ENCODE results near the gene ARHGEF25. TPM values are rescaled to one million over a fixed set of nuclear protein-coding genes. Genes with fewer than 3 reads are reported as not detected.
A peak's percentile ranks its signal among the peaks of the same experiment; 100 is the strongest.

The ARHGEF25 gene
- total RNA-seq, 1 donor from 2014 or later: 7.0 TPM

- no peak for DNase-seq (ENCODE audit: low read depth)
These were observed 10.5 kb downstream of the ARHGEF25 start for GRCh38 chr12:57621497-57622292.

- DNase-seq (ENCODE audit: low read depth): no peak
These were observed 11.3 kb downstream of the ARHGEF25 start for GRCh38 chr12:57622293-57623245.

- no peak for DNase-seq (ENCODE audit: low read depth)
These were observed 12.2 kb downstream of the ARHGEF25 start for GRCh38 chr12:57623385-57623784.

DNA sequence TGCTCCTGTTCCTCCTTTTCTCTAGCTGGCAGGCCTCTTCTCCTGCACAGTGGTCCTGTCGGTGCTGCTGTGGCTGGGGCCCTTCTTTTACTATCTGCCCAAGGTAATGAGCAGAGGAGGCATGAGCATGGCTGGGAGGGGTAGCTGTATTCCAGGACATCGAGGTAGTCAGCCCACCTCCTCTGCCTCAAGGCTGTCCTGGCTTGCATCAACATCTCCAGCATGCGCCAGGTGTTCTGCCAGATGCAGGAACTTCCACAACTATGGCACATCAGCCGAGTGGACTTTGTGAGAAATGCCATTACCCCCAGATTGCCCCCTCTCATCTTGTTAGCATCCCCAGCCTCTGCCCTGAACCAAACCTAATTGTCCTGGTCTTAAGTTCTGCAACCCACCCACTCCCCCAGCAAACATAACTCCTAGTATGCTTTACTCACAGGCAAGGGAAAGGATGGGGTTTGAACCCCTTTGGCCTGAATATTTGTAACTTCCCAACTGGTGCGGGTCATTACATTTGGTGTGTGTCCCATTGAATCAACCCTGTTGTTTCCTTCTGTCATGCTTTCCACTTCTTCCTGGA lies 12.7 kb downstream of the ARHGEF25 start:
- no peak for DNase-seq (ENCODE audit: low read depth)

DNA sequence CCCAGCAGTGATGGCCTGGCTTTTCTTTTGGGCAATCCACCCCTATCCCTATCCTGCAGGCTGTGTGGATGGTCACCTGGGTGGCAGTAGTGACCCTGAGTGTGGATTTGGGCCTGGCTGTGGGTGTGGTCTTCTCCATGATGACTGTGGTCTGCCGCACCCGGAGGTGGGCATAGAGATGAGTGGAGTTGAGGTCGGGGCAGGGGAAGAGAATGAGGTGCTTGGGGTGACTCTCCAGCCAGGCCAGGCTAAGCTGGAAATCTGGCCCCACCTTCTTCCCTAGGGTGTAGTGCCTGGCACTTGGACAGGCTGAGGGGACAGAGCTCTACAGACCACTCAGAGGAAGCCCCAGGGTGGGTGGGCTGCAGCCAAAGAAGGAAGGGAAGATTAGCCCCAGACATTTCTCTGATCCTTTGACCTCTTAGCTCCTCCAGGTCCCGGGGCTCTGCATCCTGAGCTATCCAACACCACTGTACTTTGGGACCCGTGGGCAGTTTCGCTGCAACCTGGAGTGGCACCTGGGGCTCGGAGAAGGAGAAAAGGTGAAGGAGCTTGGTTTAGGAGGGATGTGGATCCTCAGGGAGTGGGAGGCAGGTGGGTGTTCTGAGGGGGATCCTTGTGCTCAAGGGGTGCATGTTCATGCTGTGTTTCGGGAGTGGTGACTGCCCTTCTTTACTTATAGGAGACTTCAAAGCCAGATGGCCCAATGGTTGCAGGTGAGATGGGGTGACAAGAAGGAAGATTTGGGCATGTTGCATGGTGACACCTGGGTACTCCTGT lies 13.4 kb downstream of the ARHGEF25 start:
- DNase-seq (ENCODE audit: low read depth): no peak

DNA sequence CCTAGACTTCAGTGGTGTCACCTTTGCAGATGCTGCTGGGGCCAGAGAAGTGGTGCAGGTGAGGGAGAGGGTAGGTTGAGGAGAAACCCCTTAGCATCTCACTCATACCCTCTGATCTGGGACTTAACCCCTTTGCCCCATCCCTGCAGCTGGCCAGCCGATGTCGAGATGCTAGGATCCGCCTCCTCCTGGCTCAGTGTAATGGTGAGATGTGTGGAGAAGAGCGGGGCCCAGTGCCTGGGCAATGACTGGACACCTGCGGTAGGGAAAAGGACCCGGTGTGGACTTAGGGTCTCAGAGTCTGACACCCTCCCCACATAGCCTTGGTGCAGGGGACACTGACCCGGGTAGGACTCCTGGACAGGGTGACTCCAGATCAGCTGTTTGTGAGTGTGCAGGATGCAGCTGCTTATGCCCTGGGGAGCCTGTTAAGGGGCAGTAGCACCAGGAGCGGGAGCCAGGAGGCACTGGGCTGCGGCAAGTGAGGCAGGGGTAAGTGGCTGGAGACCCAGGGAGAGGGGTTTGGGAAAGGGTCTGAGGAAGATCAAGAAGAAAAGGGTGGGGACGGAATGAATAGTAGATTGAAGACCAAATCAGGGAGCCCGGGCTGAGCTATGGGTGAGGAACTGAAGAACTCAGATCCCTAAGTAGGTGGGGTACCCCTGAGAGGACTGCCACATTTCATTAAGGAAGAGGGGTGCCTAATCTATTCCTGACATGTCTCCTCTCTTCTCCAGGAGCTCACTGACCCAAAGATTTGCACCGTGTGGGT lies 14.2 kb downstream of the ARHGEF25 start:
- no peak for DNase-seq (ENCODE audit: low read depth)

GRCh38 chr12:57626111-57626920 lies 15.1 kb downstream of the ARHGEF25 start:
- DNase-seq (ENCODE audit: low read depth): no peak

- DNase-seq (ENCODE audit: low read depth): no peak
These were observed 15.7 kb downstream of the ARHGEF25 start for GRCh38 chr12:57626921-57627445.

GRCh38 chr12:57627501-57628279 lies 16.5 kb downstream of the ARHGEF25 start:
- no peak for DNase-seq (ENCODE audit: low read depth)

- DNase-seq (ENCODE audit: low read depth): peak; percentile 11
These were observed 17.3 kb downstream of the ARHGEF25 start for GRCh38 chr12:57628280-57629191.

- no peak for DNase-seq (ENCODE audit: low read depth)
These were observed 18.7 kb downstream of the ARHGEF25 start for GRCh38 chr12:57629897-57630471.

- no peak for DNase-seq (ENCODE audit: low read depth)
These were observed 19.7 kb downstream of the ARHGEF25 start for GRCh38 chr12:57630891-57631433.

DNA sequence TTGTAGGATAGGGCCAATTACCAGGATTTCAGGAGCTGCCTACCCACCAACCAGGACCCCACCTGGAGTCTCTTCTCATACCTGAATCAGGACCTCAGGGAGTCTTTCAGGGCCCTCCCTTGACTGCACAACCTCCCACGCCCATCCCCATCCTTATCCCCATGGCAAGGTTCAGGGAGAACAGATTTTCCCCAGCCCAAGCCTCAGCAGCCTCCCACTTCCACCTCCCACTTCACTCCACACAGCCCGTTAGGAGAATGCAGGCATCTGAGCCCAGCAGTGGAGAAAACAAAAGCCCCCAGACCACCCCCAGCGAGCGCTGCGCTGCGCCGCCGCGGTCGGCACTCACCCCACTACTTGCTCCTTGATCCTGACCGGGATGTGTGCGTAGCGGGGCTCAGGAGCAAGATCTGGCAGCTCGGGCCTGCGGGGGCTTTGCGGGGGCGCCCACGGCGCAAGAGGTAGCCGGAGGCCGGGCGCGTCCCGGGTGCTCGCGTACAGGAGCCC lies 20.4 kb downstream of the ARHGEF25 start:
- DNase-seq (ENCODE audit: low read depth): no peak

- no peak for DNase-seq (ENCODE audit: low read depth)
These were observed 21.1 kb downstream of the ARHGEF25 start for GRCh38 chr12:57632073-57632957.

DNA sequence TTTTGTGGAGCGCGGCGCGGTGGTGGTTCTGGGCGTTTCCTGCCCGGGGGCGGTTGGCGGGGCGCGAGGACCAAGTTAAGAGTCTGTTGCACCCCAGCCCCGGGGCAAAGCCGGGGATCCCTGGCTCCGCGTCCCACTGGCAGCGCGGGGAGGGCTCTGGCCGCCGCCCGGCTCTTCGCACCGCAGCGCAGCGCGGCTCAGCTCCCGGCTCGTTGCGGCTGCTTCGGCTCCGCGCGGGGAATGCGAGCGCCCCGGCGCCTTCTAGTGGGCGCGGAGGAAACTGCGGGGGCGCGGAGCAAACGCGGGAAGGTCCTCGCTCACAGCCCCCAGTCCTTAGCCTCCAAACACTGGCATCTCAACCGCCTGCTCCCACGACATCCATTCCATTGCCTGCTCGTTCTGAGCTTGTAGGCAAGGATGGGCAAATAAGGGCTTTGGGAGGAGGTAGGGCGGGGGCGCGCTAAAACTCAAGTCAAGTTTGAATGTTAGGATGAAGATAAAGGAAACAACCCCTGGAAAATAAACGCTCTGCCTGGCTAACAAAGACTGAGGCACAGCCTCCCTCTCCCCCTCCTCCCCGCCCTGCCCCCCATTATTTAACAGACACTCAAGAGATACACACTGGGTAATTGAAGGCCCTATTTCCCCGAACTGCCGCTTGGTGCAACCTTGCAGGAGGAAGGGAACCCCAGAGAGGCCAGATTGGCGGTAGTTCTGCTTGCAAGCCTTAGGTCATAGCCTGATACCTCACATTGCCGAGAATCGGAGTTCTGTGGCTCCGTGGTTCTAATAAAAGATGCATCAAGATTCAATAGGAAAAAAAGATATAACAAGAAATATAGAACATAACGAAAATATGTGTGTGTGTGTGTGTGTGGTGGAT lies 22.0 kb downstream of the ARHGEF25 start, which contains the start of gene B4GALNT1:
Gene B4GALNT1, minus strand, starts transcription at position 244 of the 883 bp plus-strand sequence. CDS start 1,069 bp downstream, outside the sequence.
- no peak for DNase-seq (ENCODE audit: low read depth)

All from renal cortical epithelial cell (primary cell).